ENCODE data around the gene IPO11.
"Not testable (repeated sequence)": the region's sequence is repeated elsewhere in the genome, so short reads cannot be mapped to it uniquely, and the experiment has no call there.

IPO11 gene

DNA sequence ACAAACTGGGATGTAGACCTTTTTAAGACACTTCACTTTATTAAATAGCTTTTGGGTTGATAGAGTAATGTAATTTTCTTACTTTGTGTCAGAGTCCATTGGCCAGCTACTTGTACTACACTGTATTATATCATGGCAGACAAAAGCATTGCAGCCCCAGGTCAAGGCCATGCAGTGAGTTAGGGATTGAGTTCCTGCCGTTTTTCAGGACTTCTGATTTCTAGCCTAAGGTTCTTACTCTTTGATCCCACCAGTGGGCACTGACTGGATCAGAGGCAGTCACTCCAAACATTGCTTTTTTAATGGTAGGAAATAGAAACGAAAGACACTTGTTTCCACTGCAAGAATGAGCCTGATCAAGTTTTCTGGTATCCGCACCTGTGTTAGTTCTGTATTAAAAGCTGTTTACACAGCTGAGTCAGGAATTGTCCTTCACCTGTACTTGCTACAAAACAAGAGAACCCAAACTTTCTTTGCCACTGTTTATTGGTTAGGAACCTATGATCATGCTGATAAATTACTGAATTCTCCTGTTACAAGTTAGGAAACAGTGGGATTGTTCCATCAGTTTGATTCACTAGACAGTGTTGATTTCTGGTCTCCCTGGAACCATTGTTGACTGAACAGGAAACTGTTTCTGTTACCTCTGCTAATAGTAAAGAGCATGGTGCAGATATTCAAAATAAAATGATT lies 188.1 kb downstream of the IPO11 start:
- Mint-ChIP-seq H3K27ac (no peak overlapping the region), H3K36me3 (ENCODE audit: low read depth) (peaks cover 1% of the 10 kb centered on the region), H3K4me1 (ENCODE audit: low read depth) (no peaks in the 10 kb centered on the region)

DNA sequence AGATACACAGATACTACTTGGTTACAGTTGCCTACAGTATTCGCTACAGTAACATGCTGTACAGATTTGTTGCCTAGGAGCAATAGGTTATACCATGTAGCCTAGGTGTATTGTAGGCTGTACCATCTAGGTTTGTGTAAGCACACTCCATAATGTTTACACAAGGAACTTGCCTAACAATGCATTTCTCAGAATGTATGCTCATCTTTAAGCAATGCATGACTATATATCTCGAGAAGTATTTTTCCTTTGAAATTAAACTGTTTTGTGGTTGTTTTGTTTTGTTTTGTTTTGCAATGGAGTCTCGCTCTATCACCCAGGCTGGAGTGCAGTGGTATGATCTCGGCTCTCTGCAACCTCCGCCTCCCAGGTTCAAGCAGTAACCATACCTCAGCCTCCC lies 191.4 kb downstream of the IPO11 start:
- H3K4me1 Mint-ChIP-seq (ENCODE audit: low read depth), result peaks cover 3% of the 10 kb centered on the region
- no peak overlapping the region for H3K27ac Mint-ChIP-seq
- no peaks in the 10 kb centered on the region for H3K27me3 Mint-ChIP-seq (ENCODE audit: low read depth)
- H3K9me3 Mint-ChIP-seq, result no peaks in the 10 kb centered on the region
- no peak overlapping the region for H3K4me3 Mint-ChIP-seq
- peaks cover 6% of the 10 kb centered on the region for H3K36me3 Mint-ChIP-seq (ENCODE audit: low read depth)

More for the DNA sequence above, 188.1 kb downstream of the IPO11 start:
- no peaks in the 10 kb centered on the region for H3K9me3 Mint-ChIP-seq
- no peak overlapping the region for H3K4me3 Mint-ChIP-seq
- no peaks in the 10 kb centered on the region for H3K27me3 Mint-ChIP-seq (ENCODE audit: low read depth)

DNA sequence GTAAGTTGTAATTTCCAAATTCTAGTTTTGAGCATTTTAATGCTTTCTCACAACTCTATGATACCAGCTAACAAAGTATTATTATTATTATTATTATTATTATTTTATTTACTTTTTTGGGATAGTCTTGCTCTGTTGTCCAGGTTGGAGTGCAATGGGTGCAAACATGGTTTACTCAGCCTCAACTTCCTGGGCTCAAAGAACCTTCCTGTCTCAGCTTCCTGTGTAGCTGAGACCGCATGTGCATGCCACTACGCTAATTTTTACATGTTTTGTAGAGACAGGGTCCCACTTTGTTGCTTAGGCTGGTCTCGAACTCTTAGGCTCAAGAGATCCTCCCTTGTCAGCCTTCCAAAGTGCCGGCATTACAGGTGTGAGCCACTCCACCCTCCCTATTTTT lies 193.1 kb downstream of the IPO11 start:
- Mint-ChIP-seq H3K4me1 (ENCODE audit: low read depth) (peaks cover 3% of the 10 kb centered on the region), H3K27ac (no peak overlapping the region), H3K9me3 (no peaks in the 10 kb centered on the region), H3K36me3 (ENCODE audit: low read depth) (peaks cover 6% of the 10 kb centered on the region), H3K27me3 (ENCODE audit: low read depth) (no peaks in the 10 kb centered on the region), H3K4me3 (no peak overlapping the region)

DNA sequence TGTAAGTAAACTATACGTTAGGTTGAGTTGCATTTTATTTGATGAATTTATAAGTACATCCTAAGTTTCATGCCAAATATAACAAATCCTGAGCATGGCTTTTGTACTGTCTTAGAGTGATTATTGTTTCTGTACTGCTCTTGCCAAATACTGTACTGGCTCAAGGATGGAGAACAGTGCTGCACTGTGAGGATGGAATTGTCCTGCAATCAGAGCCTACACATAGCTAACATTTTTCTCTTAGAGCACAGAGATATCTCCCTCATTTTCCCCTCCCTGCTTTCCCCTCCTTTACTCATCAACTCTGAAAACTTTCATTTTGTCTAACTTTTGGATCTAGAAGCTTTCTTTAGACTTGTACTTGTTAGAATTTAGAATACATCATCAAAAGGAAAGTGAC lies 194.3 kb downstream of the IPO11 start:
- Mint-ChIP-seq H3K4me1 (ENCODE audit: low read depth) (peaks cover 3% of the 10 kb centered on the region), H3K9me3 (no peaks in the 10 kb centered on the region), H3K27me3 (ENCODE audit: low read depth) (no peaks in the 10 kb centered on the region), H3K27ac (no peak overlapping the region), H3K4me3 (no peak overlapping the region), H3K36me3 (ENCODE audit: low read depth) (peaks cover 9% of the 10 kb centered on the region)

DNA sequence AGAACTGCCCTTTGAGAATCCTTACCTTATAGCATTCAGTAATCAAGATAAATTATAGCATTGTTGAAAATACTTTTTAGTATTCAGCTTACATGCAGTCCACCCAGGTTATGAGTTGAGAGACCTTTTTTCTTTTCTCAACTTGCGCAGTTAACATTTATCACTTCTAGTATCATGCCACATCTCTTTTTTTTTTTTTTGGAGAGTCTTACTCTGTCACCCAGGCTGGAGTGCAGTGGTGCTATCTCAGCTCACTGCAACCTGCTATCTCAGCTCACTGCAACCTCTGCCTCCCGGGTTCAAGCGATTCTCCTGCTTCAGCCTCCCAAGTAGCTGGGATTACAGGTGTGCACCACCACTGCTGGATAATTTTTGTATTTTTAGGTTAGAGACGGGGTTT lies 195.1 kb downstream of the IPO11 start:
- H3K4me1 Mint-ChIP-seq (ENCODE audit: low read depth), result peaks cover 3% of the 10 kb centered on the region
- H3K27me3 Mint-ChIP-seq (ENCODE audit: low read depth), result no peaks in the 10 kb centered on the region
- H3K4me3 Mint-ChIP-seq, result no peak overlapping the region
- no peak overlapping the region for H3K27ac Mint-ChIP-seq
- no peaks in the 10 kb centered on the region for H3K9me3 Mint-ChIP-seq
- H3K36me3 Mint-ChIP-seq (ENCODE audit: low read depth), result peaks cover 9% of the 10 kb centered on the region

DNA sequence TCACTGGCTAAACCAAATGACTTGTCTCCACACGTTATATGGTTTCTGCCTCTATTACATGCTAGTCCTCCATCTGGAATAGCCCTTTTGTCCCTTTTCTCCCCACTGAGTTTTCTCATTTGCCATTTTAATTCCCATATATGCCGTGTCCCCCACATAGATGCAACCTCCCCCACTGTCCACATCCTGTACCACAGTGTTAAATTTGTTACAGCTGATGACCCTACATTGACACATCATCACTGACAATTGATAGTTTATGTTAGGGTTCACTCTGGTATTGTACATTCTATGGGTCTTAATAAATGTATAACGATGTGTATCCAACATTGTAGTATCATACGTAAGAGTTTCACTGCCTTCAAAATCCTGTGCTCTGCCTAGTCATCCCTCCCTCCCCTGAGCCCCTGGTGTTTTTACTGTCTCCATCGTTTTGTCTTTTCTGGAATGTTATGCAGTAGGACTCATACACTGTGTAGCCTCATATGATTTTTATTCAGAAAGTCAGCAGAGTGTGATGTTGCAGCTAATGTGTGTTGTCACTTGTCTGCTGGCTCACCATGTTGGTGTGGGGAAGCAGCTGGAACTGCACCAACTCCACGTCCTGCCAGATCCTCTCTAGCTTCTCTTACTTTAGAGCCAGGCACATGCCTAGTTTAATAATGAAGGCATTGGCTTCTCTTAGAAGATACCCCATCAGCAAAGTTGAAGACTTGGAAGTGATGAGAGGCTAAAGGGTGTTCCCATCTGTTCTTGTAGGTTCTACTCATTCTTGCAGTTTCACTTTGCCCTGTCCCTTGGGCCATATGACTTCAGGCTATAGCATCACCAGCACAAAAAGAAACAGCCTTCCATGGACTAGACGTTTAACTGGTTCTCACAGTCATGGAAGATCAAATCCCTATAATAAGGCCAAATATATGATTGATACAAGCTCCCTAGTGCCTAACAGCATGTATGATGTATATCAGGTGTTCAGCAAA lies 196.3 kb downstream of the IPO11 start:
- peaks cover 3% of the 10 kb centered on the region for H3K4me1 Mint-ChIP-seq (ENCODE audit: low read depth)
- H3K4me3 Mint-ChIP-seq, result no peak overlapping the region
- H3K9me3 Mint-ChIP-seq, result no peaks in the 10 kb centered on the region
- peaks cover 13% of the 10 kb centered on the region for H3K36me3 Mint-ChIP-seq (ENCODE audit: low read depth)
- no peaks in the 10 kb centered on the region for H3K27me3 Mint-ChIP-seq (ENCODE audit: low read depth)
- H3K27ac Mint-ChIP-seq, result no peak overlapping the region

DNA sequence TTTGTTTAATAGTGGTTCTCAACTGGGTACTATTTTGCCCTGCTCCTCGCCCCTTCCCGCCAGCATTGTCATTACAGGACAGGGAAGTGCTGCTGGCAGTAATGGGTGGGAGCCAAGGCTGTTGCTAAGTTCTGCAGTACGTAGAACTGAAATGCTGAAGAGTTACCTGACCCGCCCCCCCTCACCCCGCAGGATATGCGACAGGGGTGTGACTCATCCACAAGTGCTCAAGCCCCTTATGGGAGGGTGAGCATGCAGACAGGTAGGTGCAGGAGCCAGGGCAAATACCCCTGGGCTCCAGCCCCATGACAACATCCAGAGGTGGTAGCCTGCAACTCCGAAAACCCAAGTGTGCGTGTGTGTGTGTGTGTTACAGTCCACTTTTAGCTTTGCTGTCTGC lies 201.8 kb downstream of the IPO11 start:
- Mint-ChIP-seq H3K36me3 (ENCODE audit: low read depth) (peaks cover 7% of the 10 kb centered on the region), H3K4me3 (no peak overlapping the region), H3K27ac (no peak overlapping the region), H3K4me1 (ENCODE audit: low read depth) (no peaks in the 10 kb centered on the region), H3K27me3 (ENCODE audit: low read depth) (no peaks in the 10 kb centered on the region), H3K9me3 (no peaks in the 10 kb centered on the region)

DNA sequence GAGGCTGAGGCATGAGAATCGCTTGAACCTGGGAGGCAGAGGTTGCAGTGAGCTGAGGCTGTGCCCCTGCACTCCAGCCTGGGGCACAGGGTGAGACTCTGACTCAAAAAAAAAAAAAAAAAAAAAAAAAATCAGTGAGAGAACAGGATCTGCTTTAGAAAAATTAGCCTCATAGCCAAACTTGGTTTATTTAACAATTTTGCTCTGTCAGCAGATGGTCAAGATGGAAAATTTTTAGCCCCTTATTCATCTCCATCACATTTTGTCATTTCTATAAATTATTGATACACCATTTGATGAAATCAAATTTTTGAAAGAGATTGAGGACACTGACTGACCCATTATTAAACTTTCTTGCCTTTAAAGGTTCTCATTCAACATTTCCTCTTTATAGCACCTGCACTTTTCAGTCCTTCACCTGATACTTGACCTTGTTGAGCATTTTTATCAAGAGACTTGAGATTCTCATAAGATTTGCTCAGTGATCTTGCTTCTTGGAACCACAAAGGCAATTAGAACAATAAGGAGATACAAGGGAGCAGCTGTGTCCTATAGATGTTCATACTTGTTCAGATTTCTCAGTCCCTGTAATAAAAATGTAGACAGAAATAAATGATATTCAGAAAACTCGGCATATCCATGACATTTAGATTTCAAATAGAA lies 204.2 kb downstream of the IPO11 start:
- no peaks in the 10 kb centered on the region for H3K4me1 Mint-ChIP-seq (ENCODE audit: low read depth)
- no peaks in the 10 kb centered on the region for H3K9me3 Mint-ChIP-seq
- H3K36me3 Mint-ChIP-seq (ENCODE audit: low read depth), result peaks cover 4% of the 10 kb centered on the region
- no peak overlapping the region for H3K4me3 Mint-ChIP-seq
- H3K27me3 Mint-ChIP-seq (ENCODE audit: low read depth), result no peaks in the 10 kb centered on the region
- no peak overlapping the region for H3K27ac Mint-ChIP-seq

DNA sequence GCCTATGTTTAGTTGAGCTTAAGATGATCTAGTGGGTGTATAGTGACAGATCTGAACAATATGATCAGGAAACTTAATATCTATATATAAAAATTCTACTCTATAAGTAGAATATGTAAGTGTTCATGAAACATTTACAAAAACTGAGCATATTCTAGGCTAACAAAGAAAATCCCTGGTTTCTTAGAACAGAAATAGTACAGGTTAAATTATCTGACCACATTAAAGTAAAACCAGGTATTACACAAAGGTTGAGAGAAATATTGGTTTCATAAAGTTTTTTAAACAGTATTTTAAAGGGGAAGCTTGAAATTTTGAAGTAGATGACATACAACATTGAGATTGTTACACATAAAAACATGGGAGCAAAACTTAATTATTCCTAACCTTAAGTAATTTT lies 205.4 kb downstream of the IPO11 start:
- Mint-ChIP-seq H3K9me3 (no peaks in the 10 kb centered on the region), H3K27ac (no peak overlapping the region), H3K4me3 (no peak overlapping the region), H3K36me3 (ENCODE audit: low read depth) (peaks cover 4% of the 10 kb centered on the region), H3K4me1 (ENCODE audit: low read depth) (no peaks in the 10 kb centered on the region), H3K27me3 (ENCODE audit: low read depth) (no peaks in the 10 kb centered on the region)

DNA sequence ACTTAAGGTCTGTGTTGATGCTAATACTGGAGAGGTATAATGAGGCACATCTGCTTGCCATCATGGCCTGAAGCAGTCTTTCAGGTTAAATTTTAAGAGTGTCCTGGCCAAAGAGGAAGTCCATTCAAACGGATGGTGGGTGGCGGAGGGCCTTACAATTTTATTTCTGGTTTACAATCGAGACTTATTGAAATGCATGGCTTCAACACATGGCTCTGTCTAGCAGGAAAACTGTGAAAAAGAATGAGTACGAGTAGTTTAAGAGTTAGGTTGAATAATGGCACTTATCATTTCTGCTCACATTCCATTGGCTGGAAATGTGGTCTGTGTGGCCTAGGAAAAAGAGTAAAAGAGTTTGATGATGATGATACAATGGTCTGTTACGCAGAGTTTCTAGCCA lies 208.2 kb downstream of the IPO11 start:
- no peak overlapping the region for H3K27ac Mint-ChIP-seq
- H3K9me3 Mint-ChIP-seq, result no peaks in the 10 kb centered on the region
- no peak overlapping the region for H3K4me3 Mint-ChIP-seq
- H3K36me3 Mint-ChIP-seq (ENCODE audit: low read depth), result no peaks in the 10 kb centered on the region
- H3K27me3 Mint-ChIP-seq (ENCODE audit: low read depth), result no peaks in the 10 kb centered on the region
- no peaks in the 10 kb centered on the region for H3K4me1 Mint-ChIP-seq (ENCODE audit: low read depth)

DNA sequence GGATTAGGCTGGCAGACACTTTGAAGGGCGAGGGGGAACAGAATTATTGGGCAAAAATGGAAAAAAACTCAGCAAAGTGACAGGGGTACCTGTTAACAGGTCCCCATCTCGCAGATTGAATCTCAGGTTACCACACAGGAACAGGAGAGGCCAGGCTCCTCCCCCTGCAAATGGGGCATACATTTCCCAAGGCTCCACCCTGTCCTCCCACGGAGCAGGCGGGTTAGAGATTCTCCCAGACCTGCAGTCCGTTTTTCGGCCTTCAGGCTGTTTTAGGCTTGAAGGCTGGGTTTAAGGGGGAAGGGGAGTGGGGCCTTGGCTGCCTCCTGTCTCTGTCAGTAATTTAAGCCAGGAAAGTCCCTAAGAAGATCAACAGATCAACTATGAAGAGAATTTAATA lies 208.7 kb downstream of the IPO11 start:
- Mint-ChIP-seq H3K36me3 (ENCODE audit: low read depth) (peaks cover under 1% of the 10 kb centered on the region), H3K4me1 (ENCODE audit: low read depth) (no peaks in the 10 kb centered on the region), H3K27me3 (ENCODE audit: low read depth) (no peaks in the 10 kb centered on the region), H3K4me3 (no peak overlapping the region), H3K27ac (no peak overlapping the region), H3K9me3 (no peaks in the 10 kb centered on the region)

DNA sequence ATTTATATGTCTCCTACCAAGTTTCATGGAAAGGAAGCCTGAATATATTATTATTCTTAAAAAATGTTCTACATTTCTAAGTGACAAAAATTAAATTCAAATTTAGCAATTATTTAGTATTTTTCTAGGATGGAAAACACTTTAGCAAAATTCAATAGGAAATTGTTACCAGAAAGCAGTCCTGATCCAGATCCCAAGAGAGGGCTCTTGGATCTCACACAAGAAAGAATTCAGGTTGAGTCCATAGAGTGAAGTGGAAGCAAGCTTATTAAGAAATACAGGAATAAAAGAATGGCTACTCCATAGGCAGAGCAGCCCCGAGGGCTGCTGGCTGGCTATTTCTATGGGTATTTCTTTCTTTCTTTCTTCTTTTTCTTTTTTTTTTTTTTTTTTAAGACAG lies 210.7 kb downstream of the IPO11 start:
- Mint-ChIP-seq H3K9me3 (no peaks in the 10 kb centered on the region), H3K36me3 (ENCODE audit: low read depth) (peaks cover 3% of the 10 kb centered on the region), H3K27me3 (ENCODE audit: low read depth) (no peaks in the 10 kb centered on the region), H3K27ac (no peak overlapping the region), H3K4me1 (ENCODE audit: low read depth) (no peaks in the 10 kb centered on the region), H3K4me3 (no peak overlapping the region)

DNA sequence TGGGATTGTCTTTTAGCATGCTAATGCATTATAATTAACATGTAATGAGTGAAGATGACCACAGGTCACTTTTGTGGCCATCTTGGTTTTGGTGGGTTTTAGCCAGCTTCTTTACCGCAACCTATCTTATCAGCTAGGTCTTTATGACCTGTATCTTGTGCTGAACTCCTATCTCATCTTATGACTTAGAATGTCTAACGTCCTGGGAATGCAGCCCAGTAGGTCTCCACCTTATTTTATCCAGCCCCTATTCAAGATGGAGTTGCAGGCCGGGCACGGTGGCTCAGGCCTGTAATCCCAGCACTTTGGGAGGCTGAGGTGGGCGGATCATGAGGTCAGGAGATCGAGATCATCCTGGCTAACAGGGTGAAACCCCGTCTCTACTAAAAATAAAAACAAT lies 211.9 kb downstream of the IPO11 start:
- not testable (repeated sequence) for H3K9me3 Mint-ChIP-seq; H3K36me3 Mint-ChIP-seq (ENCODE audit: low read depth); H3K27ac Mint-ChIP-seq; H3K4me3 Mint-ChIP-seq; H3K27me3 Mint-ChIP-seq (ENCODE audit: low read depth); H3K4me1 Mint-ChIP-seq (ENCODE audit: low read depth)

DNA sequence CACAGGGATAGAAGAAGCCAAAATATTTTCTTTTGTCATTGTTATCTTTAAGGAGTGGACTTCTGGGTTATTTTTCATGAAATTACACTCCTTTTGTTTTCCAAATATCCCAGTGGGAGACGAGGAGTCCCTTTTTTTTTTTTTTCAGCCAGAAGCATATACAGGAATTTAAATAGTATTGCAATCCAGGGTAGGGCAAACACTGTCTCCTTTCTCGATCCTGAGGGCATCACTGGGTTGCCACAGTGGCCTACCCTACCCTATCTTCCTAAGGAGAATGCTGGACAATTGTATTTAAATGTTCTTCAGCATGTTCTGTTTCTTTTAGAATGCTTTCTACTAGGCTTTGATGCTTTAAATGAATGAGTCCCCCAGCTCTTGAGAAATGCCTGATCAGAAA lies 214.0 kb downstream of the IPO11 start:
- Mint-ChIP-seq H3K27me3 (ENCODE audit: low read depth) (no peaks in the 10 kb centered on the region), H3K4me3 (no peak overlapping the region), H3K36me3 (ENCODE audit: low read depth) (peaks cover 4% of the 10 kb centered on the region), H3K4me1 (ENCODE audit: low read depth) (no peaks in the 10 kb centered on the region), H3K9me3 (no peaks in the 10 kb centered on the region), H3K27ac (no peak overlapping the region)

DNA sequence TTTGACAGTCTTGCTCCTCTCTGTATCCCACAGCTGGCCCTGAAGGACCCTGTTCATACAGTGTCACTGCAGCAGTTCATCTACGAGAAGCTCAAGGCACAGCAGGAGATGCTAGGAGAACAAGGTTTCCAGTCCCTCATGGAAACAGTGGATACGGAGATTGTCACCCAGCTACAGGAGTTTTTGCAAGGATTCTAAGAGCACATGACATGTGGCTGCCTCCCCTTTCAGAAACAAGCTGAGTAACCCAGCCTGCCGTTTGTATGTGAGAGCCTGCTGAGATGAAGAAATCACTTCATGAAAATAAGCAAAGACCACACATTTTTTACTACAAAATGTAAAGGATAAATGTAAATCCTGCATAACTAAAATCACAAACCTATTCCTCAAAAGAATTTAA lies 214.6 kb downstream of the IPO11 start:
- no peak overlapping the region for H3K27ac Mint-ChIP-seq

More for the DNA sequence above, 214.6 kb downstream of the IPO11 start:
- Mint-ChIP-seq H3K4me1 (ENCODE audit: low read depth) (no peaks in the 10 kb centered on the region), H3K27me3 (ENCODE audit: low read depth) (no peaks in the 10 kb centered on the region), H3K4me3 (no peak overlapping the region), H3K9me3 (no peaks in the 10 kb centered on the region), H3K36me3 (ENCODE audit: low read depth) (peaks cover 4% of the 10 kb centered on the region)
